IPS DF 19.7 (cell line): ENCODE data around the gene FBXW7.

ENCODE experiments used
- DNase-seq: peaks from one replicate; pipeline ENCODE4 v3.0.0-alpha.2; 2013; ENCODE audit warnings: low read depth, low spot score

FBXW7 gene

GRCh38 chr4:152431784-152432183 lies 104.1 kb downstream of the FBXW7 start:
- DNase-seq = no peak

- DNase-seq = no peak
Measured at GRCh38 chr4:152431291-152431690, 104.6 kb downstream of the FBXW7 start.

- no peak for DNase-seq
Measured at GRCh38 chr4:152430507-152430906, 105.4 kb downstream of the FBXW7 start.

- DNase-seq = no peak
Measured at GRCh38 chr4:152427981-152428380, 107.9 kb downstream of the FBXW7 start.

GRCh38 chr4:152424977-152425376 lies 110.9 kb downstream of the FBXW7 start:
- no peak for DNase-seq

GRCh38 chr4:152424396-152424795 lies 111.5 kb downstream of the FBXW7 start:
- no peak for DNase-seq

- DNase-seq = no peak
Measured at GRCh38 chr4:152422817-152423320, 113.0 kb downstream of the FBXW7 start.

GRCh38 chr4:152421576-152421975 lies 114.3 kb downstream of the FBXW7 start:
- no peak for DNase-seq

- DNase-seq = no peak
Measured at GRCh38 chr4:152419809-152420208, 116.1 kb downstream of the FBXW7 start.

GRCh38 chr4:152417673-152418072 lies 118.2 kb downstream of the FBXW7 start:
- no peak for DNase-seq

GRCh38 chr4:152415980-152416379 lies 119.9 kb downstream of the FBXW7 start:
- DNase-seq = no peak

- no peak for DNase-seq
Measured at GRCh38 chr4:152408514-152409327, 127.2 kb downstream of the FBXW7 start.

- no peak for DNase-seq
Measured at GRCh38 chr4:152401424-152401823, 134.5 kb downstream of the FBXW7 start.

GRCh38 chr4:152399246-152399645 lies 136.6 kb downstream of the FBXW7 start:
- no peak for DNase-seq

- no peak for DNase-seq
Measured at GRCh38 chr4:152398060-152398459, 137.8 kb downstream of the FBXW7 start.

- DNase-seq = no peak
Measured at GRCh38 chr4:152394791-152395190, 141.1 kb downstream of the FBXW7 start.

- no peak for DNase-seq
Measured at GRCh38 chr4:152392079-152392478, 143.8 kb downstream of the FBXW7 start.

GRCh38 chr4:152390216-152390615 lies 145.7 kb downstream of the FBXW7 start:
- no peak for DNase-seq

GRCh38 chr4:152389359-152389758 lies 146.5 kb downstream of the FBXW7 start:
- DNase-seq = no peak

- DNase-seq = no peak
Measured at GRCh38 chr4:152385551-152385950, 150.3 kb downstream of the FBXW7 start.

- no peak for DNase-seq
Measured at GRCh38 chr4:152382057-152382785, 153.7 kb downstream of the FBXW7 start.

- no peak for DNase-seq
Measured at GRCh38 chr4:152380919-152381318, 155.0 kb downstream of the FBXW7 start.

- no peak for DNase-seq
Measured at GRCh38 chr4:152380185-152380584, 155.7 kb downstream of the FBXW7 start.
